Mesothelial cell of epicardium (in vitro differentiated cells): ENCODE results near the gene TMPRSS9. TPM values are rescaled to one million over a fixed set of nuclear protein-coding genes. Genes with fewer than 3 reads are reported as not detected.

Experiments
- DNase-seq, 2 experiments: peaks; one replicate each; pipeline ENCODE4 v3.0.0; 2021; ENCODE audit warnings: low spot score in 2 of 2; ENCODE audit not compliant: unreplicated experiment in 2 of 2
- H3K27ac Mint-ChIP-seq: 2 replicates; pipeline ENCODE4 v1.8.0; 2021; ENCODE audit warnings: mixed read lengths
- H3K27me3 Mint-ChIP-seq: 2 replicates; pipeline ENCODE4 v1.8.0; 2021; ENCODE audit warnings: low read depth, mixed read lengths
- H3K36me3 Mint-ChIP-seq: 2 replicates; pipeline ENCODE4 v1.8.0; 2021; ENCODE audit warnings: mixed read lengths
- H3K4me1 Mint-ChIP-seq: 2 replicates; pipeline ENCODE4 v1.8.0; 2021; ENCODE audit warnings: mixed read lengths
- H3K4me3 Mint-ChIP-seq: 2 replicates; pipeline ENCODE4 v1.8.0; 2021; ENCODE audit warnings: mild to moderate bottlenecking, moderate library complexity, mixed read lengths
- H3K9me3 Mint-ChIP-seq: 2 replicates; pipeline ENCODE4 v1.8.0; 2021; ENCODE audit warnings: mixed read lengths
- CTCF ChIP-seq: fragments of 200-600 bp; sonication (generic); IDR thresholded peaks from one replicate; pipeline ENCODE4 v1.5.0; 2021; ENCODE audit warnings: antibody characterized with exemption; ENCODE audit not compliant: unreplicated experiment
- total RNA-seq: library from RNA; stranded (reverse); gene quantifications from 3 replicates; pipeline ENCODE4 v1.2.1, GENCODE V29; 2021

Gene TMPRSS9
- total RNA-seq, 1 donor from 2014 or later = 1.4 TPM

DNA sequence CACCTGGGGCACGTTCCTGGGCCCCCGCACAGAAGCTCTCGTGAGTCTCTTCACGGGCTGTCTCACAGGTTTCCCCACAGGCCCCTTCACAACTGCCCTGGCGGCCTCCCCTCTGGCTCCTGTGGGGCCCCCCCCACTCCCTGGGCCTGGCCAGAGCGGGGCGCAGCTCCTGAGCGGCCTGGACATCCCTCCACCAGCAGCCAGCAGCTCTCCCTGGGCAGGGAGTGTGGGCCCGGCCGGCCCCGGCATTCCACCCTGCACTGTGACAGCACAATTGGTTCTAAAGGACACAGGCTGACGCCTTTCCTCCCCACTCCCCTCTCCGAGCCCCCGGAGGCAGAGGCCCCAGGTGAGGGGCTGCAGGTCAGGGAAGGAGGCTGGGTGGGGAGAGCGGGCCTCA is 76.9 kb downstream of the TMPRSS9 start:
- Mint-ChIP-seq H3K27me3 (no peaks in the 10 kb centered on the region), H3K27ac (no peak overlapping the region), H3K36me3 (peaks cover 15% of the 10 kb centered on the region), H3K9me3 (no peaks in the 10 kb centered on the region), H3K4me3 (no peak overlapping the region), H3K4me1 (no peaks in the 10 kb centered on the region)
- TF ChIP-seq CTCF = no peak
- DNase-seq = no peak

GRCh38 chr19:2438178-2438577 is 78.1 kb downstream of the TMPRSS9 start:
- peaks cover 15% of the 10 kb centered on the region for H3K36me3 Mint-ChIP-seq
- TF ChIP-seq CTCF = no peak
- H3K9me3 Mint-ChIP-seq = no peaks in the 10 kb centered on the region
- no peak overlapping the region for H3K27ac Mint-ChIP-seq
- no peaks in the 10 kb centered on the region for H3K27me3 Mint-ChIP-seq
- no peaks in the 10 kb centered on the region for H3K4me1 Mint-ChIP-seq
- no peak for DNase-seq
- no peak overlapping the region for H3K4me3 Mint-ChIP-seq

DNA sequence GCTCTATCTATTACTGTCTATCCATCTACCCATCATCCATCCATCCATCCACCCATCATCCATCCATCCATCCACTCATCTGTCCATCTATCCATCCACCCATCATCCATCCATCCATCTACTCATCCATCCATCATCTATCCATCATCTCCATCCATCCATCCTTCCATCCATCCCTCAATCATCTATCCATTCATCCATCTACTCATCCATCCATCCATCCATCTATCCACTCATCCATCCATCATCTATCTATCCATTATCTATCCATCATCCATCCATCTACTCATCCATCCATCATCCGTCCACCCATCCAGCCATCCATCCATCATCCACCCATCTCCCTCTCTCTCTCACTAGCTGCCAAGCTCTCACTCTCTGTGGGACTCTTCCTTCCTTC is 80.5 kb downstream of the TMPRSS9 start:
- H3K9me3 Mint-ChIP-seq = no peaks in the 10 kb centered on the region
- no peak for TF ChIP-seq CTCF
- no peak for DNase-seq
- no peaks in the 10 kb centered on the region for H3K27me3 Mint-ChIP-seq
- no peak overlapping the region for H3K27ac Mint-ChIP-seq
- H3K4me3 Mint-ChIP-seq = no peak overlapping the region
- H3K36me3 Mint-ChIP-seq = peaks cover 13% of the 10 kb centered on the region
- no peaks in the 10 kb centered on the region for H3K4me1 Mint-ChIP-seq

- H3K27me3 Mint-ChIP-seq = no peaks in the 10 kb centered on the region
- no peak overlapping the region for H3K4me3 Mint-ChIP-seq
- H3K27ac Mint-ChIP-seq = no peak overlapping the region
- no peak for DNase-seq
- H3K36me3 Mint-ChIP-seq = peaks cover 12% of the 10 kb centered on the region
- H3K4me1 Mint-ChIP-seq = no peaks in the 10 kb centered on the region
- TF ChIP-seq CTCF = no peak
- no peaks in the 10 kb centered on the region for H3K9me3 Mint-ChIP-seq
Observed at GRCh38 chr19:2441096-2441752, 81.2 kb downstream of the TMPRSS9 start.

DNA sequence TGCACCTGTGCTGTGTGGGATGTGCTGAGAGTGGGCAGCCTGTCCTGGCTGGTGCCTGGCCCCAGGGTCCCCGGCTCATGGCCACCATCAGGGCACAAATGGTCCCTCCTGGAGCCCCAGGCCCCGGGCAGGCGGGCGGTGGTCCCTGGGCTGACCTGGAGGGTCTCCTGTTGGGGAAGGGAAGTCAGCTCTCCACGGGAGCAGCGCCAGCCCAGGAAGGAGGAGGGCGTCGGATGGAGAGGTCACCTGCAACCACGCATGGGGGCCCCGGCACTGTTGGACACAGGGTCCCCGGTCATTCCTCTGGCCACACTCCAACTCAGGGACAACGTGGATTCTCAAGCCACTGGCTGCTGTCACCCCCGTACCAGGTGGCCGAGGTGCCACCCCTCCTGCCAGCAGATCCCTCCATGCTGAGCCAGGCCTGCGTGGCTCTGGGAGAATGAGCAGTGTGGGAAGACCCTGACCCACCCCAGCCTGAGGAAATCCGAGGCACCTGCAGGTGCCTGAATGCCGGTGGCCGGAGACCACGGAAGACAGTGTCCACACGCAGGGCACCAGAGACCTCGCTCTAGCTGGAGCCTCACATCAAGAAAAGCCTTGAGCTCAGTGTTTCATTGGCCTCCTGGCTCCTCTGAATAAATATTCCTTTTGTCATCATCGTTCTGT is 83.2 kb downstream of the TMPRSS9 start:
- no peak for TF ChIP-seq CTCF
- H3K4me3 Mint-ChIP-seq = no peak overlapping the region

More for the DNA sequence above, 83.2 kb downstream of the TMPRSS9 start:
- Mint-ChIP-seq H3K36me3 (peaks cover 12% of the 10 kb centered on the region), H3K27me3 (no peaks in the 10 kb centered on the region), H3K4me1 (peaks cover 4% of the 10 kb centered on the region), H3K27ac (no peak overlapping the region), H3K9me3 (no peaks in the 10 kb centered on the region)
- DNase-seq = no peak
